ENCODE results near the gene RUFY2.
A peak's percentile ranks its signal among the peaks of the same experiment; 100 is the strongest.

Gene RUFY2

GRCh38 chr10:68364101-68364886 lies 42.8 kb downstream of the RUFY2 start:
- no peak for DNase-seq (ENCODE audit: low spot score)

GRCh38 chr10:68362590-68362989 lies 44.5 kb downstream of the RUFY2 start:
- no peak for DNase-seq (ENCODE audit: low spot score)

- no peak for DNase-seq (ENCODE audit: low spot score)
These were observed 47.9 kb downstream of the RUFY2 start for GRCh38 chr10:68359189-68359588.

- no peak for DNase-seq (ENCODE audit: low spot score)
These were observed 53.5 kb downstream of the RUFY2 start for GRCh38 chr10:68353537-68353936.

DNA sequence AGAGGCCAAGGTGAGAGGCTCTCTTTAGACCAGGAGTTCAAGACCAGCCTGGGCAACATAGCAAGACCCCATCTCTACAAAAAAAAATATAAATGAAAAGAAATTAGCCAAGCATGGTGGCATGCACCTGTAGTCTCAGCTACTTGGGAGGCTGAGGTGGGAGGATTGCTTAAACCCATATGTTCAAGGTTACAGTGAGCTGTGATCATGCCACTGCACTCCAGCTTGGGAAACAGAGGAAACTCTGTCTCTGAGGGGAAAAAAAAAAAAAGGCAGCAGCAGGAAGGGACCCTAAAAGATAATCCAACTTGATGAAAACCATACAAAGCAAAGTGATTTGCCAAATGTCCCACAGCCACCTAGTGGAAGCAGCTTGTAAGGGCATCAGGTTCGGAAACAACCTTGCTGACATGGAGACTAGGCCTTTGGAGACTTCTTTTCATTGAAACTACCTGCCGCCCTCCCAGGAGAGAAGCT lies 58.8 kb downstream of the RUFY2 start:
- DNase-seq (ENCODE audit: low spot score) = peak; percentile 59

DNA sequence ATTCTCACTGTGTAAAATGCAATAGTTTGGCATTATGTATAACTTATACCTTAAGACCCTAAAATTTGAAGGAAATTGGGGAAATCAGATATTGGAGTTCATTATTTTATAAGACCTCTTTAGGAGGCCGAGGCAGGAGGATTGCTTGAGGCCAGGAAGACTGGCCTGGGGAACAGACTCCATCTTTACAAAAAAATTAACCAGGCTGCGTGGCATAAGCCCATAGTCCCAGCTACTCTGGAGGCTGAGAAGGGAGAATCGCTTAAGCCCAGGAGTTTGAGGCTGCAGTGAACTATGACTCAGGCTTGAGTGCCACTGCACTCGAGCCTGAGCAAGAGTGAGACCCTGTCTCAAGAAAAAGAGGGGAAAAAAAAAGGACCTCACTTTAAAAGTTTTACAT lies 60.3 kb downstream of the RUFY2 start:
- no peak for DNase-seq (ENCODE audit: low spot score)

DNA sequence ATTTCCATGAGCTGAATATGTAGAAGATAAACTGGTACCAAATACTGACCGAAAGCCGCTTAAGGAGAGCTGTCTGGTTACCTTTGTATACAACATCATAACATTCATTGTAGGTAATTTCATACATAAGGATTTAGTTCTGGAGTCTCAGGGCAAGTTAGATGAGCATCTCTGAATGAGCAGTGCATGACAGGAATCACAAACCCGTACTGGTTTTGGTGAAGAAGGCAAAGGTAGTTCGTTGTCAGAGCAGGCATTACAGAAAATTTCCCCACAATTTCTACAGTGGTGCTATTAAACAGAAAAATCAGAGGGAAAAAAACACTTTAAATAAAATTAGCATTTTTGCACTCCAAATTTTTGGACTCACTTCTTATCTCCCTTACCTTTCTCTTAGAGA lies 61.5 kb downstream of the RUFY2 start:
- DNase-seq (ENCODE audit: low spot score) = no peak

- DNase-seq (ENCODE audit: low spot score) = no peak
These were observed 64.1 kb downstream of the RUFY2 start for GRCh38 chr10:68342909-68343516.

- no peak for DNase-seq (ENCODE audit: low spot score)
These were observed 66.6 kb downstream of the RUFY2 start for GRCh38 chr10:68340358-68341080.

GRCh38 chr10:68336754-68337351 lies 70.2 kb downstream of the RUFY2 start:
- DNase-seq (ENCODE audit: low spot score) = no peak

- no peak for DNase-seq (ENCODE audit: low spot score)
These were observed 72.2 kb downstream of the RUFY2 start for GRCh38 chr10:68334672-68335467.

DNA sequence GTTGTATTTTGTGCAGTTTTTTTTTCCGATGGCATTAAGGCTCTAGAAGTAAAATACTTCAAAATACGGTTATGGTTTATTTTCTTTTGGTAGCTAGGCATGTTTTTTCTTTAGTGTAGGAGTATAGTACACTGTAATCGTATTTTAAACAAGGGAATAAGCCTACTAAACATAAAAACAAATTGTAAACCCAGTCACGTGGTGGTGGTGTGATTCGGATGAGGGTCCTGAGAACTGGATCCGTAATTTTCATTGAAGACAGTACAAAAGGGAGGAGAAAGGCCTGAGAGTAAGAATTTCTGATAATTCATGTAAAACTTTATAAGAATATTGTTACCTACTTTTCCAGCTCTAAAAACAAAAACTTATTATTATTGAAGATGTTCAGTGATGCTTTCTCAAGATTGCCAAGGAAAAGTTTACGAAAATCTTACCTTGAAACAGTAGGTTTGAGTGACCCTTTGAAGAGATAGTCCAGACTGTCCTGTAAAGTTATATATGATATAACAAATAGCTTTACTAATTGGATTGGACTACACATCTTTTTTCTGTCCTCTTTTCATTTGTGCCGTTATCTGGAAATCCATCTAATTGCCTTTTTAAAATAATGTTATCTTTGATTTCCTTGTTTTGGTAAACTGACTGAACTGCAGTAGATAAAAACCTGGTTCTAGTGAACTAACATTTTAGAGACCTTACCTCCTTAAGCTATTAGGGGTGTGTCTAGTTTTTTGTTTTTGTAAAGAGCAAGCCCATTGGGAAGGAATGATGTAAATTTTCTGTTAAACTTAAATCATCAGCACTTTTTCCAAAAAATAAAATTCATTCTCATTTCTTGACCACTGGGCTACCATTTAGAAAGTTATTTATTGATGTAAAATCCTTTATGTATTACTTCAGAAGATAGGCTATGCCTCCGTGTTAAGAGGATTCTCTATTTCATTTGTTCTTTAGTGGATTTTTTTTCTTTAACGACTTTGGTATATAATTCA lies 73.3 kb downstream of the RUFY2 start:
- DNase-seq (ENCODE audit: low spot score) = no peak

DNA sequence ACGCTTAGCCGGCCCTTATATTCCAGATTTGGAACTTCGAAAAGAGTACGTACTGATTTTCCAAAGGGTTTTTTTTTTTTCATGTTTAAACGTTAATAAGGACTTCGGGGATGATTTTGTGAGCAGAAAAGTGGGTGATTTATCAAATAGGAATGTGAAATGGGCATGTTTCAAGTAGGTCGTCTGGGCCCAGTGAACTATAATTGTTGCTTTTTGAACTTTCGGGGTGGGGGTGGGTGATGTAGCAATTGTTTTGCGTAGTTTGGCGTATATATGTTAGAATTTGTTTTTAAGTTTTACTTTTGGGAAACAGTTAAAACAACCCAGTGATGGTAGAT lies 74.0 kb downstream of the RUFY2 start:
- DNase-seq (ENCODE audit: low spot score) = peak; percentile 25

- DNase-seq (ENCODE audit: low spot score) = peak; percentile 60
These were observed 74.6 kb downstream of the RUFY2 start, which contains the start of gene PBLD for GRCh38 chr10:68332259-68333057. TSS of gene PBLD (minus strand) at chr10:68332928. CDS start at chr10:68306844, 26,084 bp downstream.

DNA sequence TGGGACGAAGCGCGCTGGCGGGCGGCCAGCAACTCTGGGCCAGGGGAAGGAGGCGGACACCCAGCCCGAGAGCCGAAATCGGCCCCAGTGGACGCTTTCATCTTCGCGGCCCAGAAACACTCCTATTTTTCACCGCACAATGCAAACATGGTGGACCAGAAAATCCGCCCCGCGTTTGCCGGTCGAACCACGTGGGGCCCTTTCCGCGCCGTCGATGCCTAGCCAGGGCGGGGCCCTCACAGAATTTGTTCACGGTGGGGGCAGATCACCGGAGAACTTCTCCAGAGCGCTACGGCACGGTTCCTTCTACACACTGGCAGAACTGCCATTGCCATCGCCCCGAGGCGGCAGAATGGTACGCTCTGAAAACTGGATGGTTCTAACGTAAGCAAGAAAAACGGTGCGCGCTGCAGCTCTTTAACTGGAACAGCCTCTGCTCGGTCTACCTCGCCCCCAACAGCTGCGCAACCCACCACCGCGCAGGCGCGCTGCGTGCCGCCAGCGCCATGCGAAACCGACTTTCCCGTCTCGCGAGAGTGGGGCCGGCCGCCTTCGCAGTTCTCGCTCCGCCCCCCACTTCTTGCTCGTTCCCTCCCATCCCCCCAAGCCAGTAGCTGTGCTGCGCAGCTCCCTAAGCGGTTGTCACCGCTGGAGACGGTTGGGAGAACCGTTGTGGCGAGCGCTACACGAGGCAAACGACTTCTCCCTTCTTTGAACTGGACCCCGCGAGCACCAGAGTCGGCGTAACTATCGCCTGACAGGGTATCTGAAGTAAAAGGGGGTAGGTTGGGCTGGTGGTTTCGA lies 75.4 kb downstream of the RUFY2 start, which contains the start of gene HNRNPH3:
Gene HNRNPH3, plus strand, starts transcription at position 610 of the 804 bp plus-strand sequence. CDS start 5,158 bp downstream, outside the sequence.
- DNase-seq (ENCODE audit: low spot score) = peak; percentile 96

- no peak for DNase-seq (ENCODE audit: low spot score)
These were observed 76.1 kb downstream of the RUFY2 start for GRCh38 chr10:68330852-68331454.

DNA sequence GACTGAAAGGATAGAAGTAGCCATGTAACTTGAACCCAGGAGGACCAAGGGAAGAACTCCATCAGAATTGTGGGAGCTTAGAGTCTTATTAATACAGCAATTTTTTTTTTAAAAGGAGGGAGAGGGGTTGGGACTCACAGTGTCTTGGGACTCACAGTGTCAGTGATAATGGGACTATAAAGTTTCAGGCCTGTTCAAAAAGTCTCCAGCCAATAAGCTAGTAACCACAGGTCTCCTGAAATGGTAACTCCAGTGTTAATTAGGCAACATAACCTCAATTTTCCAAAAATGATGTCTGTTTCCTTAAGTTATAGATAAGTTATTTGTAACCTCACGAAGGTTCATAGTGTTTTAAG lies 77.6 kb downstream of the RUFY2 start:
- no peak for DNase-seq (ENCODE audit: low spot score)
